Heart right ventricle (tissue), 16 donors: Measurements from ENCODE around the gene SERTAD2. TPM values are rescaled to one million over a fixed set of nuclear protein-coding genes. Genes with fewer than 3 reads are reported as not detected.

ENCODE experiments used
- ATAC-seq, 8 donors: fragments of 200-7000 bp; cut with Tn5 transposase; one replicate each; pipeline ENCODE4 v1.9.1; 2020; ENCODE audit warnings: mild to moderate bottlenecking in 8 of 8, moderate library complexity in 8 of 8, moderate number of reproducible peaks in 1 of 8
- DNase-seq, 2 donors: peaks; one replicate each; pipeline ENCODE4 v3.0.0-alpha.2; 2020
- H3K27ac ChIP-seq, 10 donors: fragments of 200-600 bp; sonication (generic) in 2 of 10; one replicate each; pipeline versions ENCODE4 v1.5.0 to v1.8.0; 2020 to 2022; ENCODE audit warnings: mild to moderate bottlenecking in 3 of 10
- H3K27me3 ChIP-seq, 7 donors: fragments of 200-600 bp; one replicate each; pipeline ENCODE4 v1.8.0; 2021 to 2022; ENCODE audit warnings: mild to moderate bottlenecking in 2 of 7
- H3K36me3 ChIP-seq, 9 donors: fragments of 200-600 bp; sonication (generic) in 1 of 9; one replicate each; pipeline versions ENCODE4 v1.5.0 to v1.8.0; 2020 to 2022; ENCODE audit warnings: mild to moderate bottlenecking in 2 of 9
- H3K4me1 ChIP-seq, 9 donors: fragments of 200-600 bp; sonication (generic) in 1 of 9; one replicate each; pipeline versions ENCODE4 v1.5.0 to v1.8.0; 2020 to 2022; ENCODE audit warnings: mild to moderate bottlenecking in 4 of 9
- H3K4me3 ChIP-seq, 10 donors: fragments of 200-600 bp; sonication (generic) in 2 of 10; one replicate each; pipeline versions ENCODE4 v1.5.0 to v1.8.0; 2020 to 2022; ENCODE audit warnings: mild to moderate bottlenecking in 7 of 10, moderate library complexity in 2 of 10
- H3K9me3 ChIP-seq, 11 donors: fragments of 200-600 bp in 10 of 11; sonication (generic) in 2 of 11; one replicate each; pipeline versions ENCODE4 v1.5.0 to v1.8.0; 2013 to 2022; ENCODE audit warnings: mild to moderate bottlenecking in 2 of 11, control low read depth in 1 of 11, moderate library complexity in 1 of 11
- WGBS, 2 donors: extraction: QIAGEN DNeasy Blood & Tissue Kit; methylation state at CpG; one replicate each; pipeline ENCODE4 v1.1.7; 2013; ENCODE audit warnings: inconsistent platforms in 1 of 2; 5-methylcytosine and 5-hydroxymethylcytosine counted together
- intact Hi-C, 10 donors: fragments of 100-400 bp; cut with DNase I; formaldehyde crosslinking; loops; one replicate each; pipeline versions ENCODE4 v1.11.1 to v1.14.2; 2022
- polyA plus RNA-seq, 2 donors: library from polyadenylated mRNA; stranded (reverse); fragments of 200-250 nt; gene quantifications; one replicate each; pipeline ENCODE4 v1.2.3, GENCODE V29; 2013
- total RNA-seq, 10 donors: library from RNA; stranded (reverse); fragmentation: NEBNext Ultra II Directional in 3 of 10; extraction: Animal tissue kit (Norgen Biotek cat#: 25700) in 3 of 10; gene quantifications; one replicate each; pipeline versions ENCODE4 v1.2.1 to v1.2.4, GENCODE V29; 2021 to 2023
- TF ChIP-seq, protein P1 (sequence below), 9 donors: fragments of 200-600 bp; sonication (generic) in 2 of 9; IDR thresholded peaks; one replicate each; pipeline versions ENCODE4 v1.5.0 to v1.8.0; 2021 to 2022; ENCODE audit warnings: antibody characterized with exemption in 9 of 9, mild to moderate bottlenecking in 5 of 9, moderate library complexity in 1 of 9
- donor health status: Arrhythmogenic right ventricular cardiomyopathy.
- donor health status: ischemic (EF 13 %, LVEDD 7.1; RV severe dilation, severe dysfunction).
- donor health status: healthy with polysubstance abuse.
- donor health status: DM: no; HTN: yes; CAD: no.
- donor health status: DM: no; HTN: no; CAD: no.
- donor health status: ischemic (EF 25% LVEDD 6.9; RV normal size, moderate dysfunction).
- donor health status: ischemic (EF 25% LVEDD 5.7; RV mildly dilated, moderate dysfunction).
- donor health status: healthy.
- donor health status: DM: yes; HTN: yes; CAD: no.
- donor health status: Ischemic cardiomyopathy.
- donor health status: ischemic (EF 35%, LVEDD 5.7; RV mildly dilated, moderate dysfunction).
- donor health status: nonischemic (EF 11% LVEDD 7.7; RV severe dilation, severe dysfunction).
- donor health status: DM: yes; HTN: yes; CAD: no.
- donor health status: PGD.
- donor health status: ischemic (EF 29% LVEDD 5.4; RV normal size, mild dysfunction).
- donor health status: nonischemic (EF 23%, LVEDD 6.1; RV moderate dilation, normal function).

Gene SERTAD2
- total and polyA plus RNA-seq, 12 donors = 5.6 to 20.9 (median 16.0) TPM

DNA sequence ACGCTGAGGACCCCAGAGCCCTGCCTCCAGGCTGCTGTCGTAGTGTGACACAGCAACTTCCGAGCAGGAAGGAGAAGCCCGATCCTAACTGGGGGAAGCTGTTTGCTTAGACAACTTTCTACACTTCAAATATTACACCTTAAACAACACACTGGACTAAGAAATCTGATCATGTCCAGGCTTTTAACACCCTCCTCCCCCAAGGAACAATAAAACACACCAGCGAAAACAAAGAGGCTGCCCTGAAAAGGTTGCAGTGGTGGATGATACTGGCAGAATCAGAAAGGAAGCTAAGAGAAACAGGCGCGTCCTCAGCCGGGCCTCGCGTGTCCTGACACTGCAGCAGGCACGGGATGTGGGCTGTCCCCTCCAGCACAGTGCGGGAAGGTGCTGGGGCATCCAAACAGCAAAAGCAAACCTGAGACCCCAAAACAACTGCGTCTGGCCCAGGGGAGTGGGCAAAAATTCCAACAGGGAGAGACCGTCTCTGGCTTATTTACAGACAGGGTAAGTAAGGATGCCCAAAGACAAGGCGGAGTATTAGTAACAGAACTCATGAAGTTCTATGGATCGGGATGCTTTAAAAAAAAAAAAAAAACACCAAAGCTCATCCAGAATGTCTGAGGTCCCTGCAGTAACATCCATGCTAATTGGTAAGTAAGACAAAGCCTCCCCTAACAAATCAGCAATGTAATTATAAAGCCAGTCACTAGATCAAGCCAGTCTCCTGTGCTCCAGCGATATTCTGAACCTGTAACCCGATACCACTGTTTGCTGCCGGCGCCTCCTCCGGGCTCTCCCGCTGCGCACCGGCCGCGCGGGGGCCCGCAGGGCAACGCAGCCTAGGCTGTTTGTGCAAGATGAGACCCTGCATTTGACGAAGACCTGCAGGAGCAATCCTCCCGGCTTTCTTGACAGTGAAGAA is 9.0 kb downstream of the SERTAD2 start:
- peak; percentile 76 to 87 for DNase-seq
- Histone ChIP-seq H3K9me3 (no peaks in the 10 kb centered on the region), H3K36me3 (no peaks in the 10 kb centered on the region), H3K4me3 (peak overlapping the region; percentile 41 to 61 (median 55)), H3K4me1 (peaks cover 0 to 91% (median 71%) of the 10 kb centered on the region in 9 donors), H3K27me3 (no peaks in the 10 kb centered on the region), H3K27ac (peak overlapping the region; percentile 83 to 96 (median 93))
- TF ChIP-seq, protein P1, sequence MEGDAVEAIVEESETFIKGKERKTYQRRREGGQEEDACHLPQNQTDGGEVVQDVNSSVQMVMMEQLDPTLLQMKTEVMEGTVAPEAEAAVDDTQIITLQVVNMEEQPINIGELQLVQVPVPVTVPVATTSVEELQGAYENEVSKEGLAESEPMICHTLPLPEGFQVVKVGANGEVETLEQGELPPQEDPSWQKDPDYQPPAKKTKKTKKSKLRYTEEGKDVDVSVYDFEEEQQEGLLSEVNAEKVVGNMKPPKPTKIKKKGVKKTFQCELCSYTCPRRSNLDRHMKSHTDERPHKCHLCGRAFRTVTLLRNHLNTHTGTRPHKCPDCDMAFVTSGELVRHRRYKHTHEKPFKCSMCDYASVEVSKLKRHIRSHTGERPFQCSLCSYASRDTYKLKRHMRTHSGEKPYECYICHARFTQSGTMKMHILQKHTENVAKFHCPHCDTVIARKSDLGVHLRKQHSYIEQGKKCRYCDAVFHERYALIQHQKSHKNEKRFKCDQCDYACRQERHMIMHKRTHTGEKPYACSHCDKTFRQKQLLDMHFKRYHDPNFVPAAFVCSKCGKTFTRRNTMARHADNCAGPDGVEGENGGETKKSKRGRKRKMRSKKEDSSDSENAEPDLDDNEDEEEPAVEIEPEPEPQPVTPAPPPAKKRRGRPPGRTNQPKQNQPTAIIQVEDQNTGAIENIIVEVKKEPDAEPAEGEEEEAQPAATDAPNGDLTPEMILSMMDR (IDR thresholded peaks at IDR 0.05) = peak in 5 of 9 donors; percentile 10 to 40 (median 23)
- peak; percentile 91 to 95 (median 93) for ATAC-seq
- intact Hi-C loops = loop anchor here in 9 of 10 donors (2.0 to 10.0 kb wide), 10 partner anchors 36 to 223 kb away; partner anchors contain the start of gene AFTPH (in 2 of the 9)
- 1% methylated on average over 31 of the region's 31 CpGs for WGBS, 2 donors

DNA sequence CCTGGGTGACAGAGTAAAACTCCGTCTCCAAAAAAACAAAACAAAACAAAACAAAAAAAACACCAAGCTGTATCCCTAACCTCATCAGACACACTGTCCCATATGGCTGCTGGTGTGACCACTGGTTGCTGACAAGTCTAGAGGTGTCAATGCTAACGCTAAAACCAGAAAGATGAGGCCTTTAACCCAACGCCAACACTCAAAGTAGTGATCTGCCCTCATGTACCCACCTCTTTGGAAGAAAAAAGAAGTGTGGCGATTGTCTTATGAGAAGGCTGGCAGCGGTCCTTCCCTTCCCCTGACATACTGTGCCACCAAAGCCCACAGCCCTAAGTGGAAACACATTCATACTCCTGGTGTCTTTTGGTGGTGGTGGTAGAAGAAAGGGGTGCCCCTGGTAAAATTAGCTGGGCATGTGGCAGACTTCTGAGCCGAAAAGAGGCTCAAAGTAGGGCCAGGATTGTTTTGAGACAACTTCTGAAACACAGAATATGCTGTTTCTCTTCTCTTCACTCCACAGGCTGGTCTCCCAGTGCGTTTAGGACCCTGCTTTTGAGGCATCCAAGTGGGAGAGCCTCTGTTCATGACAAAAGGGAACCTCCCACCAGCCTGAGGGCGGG is 9.8 kb downstream of the SERTAD2 start:
- Histone ChIP-seq H3K9me3 (no peaks in the 10 kb centered on the region), H3K4me3 (peak overlapping the region in 8 of 10 donors; percentile 46 to 61 (median 58)), H3K36me3 (no peaks in the 10 kb centered on the region), H3K27me3 (no peaks in the 10 kb centered on the region), H3K27ac (peak overlapping the region; percentile 83 to 96 (median 93)), H3K4me1 (peaks cover 0 to 91% (median 66%) of the 10 kb centered on the region in 9 donors)
- no peak for DNase-seq
- TF ChIP-seq, protein P1 (IDR thresholded peaks at IDR 0.05) = no peak
- intact Hi-C loops = loop anchor here in 6 of 10 donors (2.0 to 10.0 kb wide), 6 partner anchors 35 to 221 kb away; partner anchors contain the start of gene AFTPH (in 2 of the 6)
- no peak for ATAC-seq
- 48 to 49% methylated on average over 8 of the region's 8 CpGs for WGBS, 2 donors

DNA sequence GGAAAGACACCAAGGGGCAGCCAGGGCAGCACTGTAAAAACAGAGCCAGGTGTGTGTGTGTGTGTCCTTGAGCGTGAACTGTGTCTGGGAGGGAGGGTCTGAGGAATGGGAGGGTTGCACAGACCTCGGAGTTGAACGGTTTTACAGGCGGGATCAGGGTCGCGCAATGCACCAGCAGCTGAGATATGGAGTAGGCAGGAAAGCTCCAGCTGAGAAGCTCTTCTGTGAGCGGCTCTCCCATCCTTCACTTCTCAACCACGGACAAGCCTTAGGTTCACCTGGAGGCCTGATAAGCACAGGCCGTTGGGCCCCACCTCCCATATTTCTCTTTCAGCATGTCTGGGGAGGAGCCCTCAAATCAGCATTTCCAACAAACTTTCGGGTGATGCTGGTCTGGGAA is 12.1 kb downstream of the SERTAD2 start:
- no peaks in the 10 kb centered on the region for H3K9me3 ChIP-seq
- intact Hi-C loops = loop anchor here in 5 of 10 donors (5.0 to 10.0 kb wide), 3 partner anchors 34 to 193 kb away; partner anchors contain the start of gene AFTPH (in 2 of the 5)
- WGBS, 2 donors = 77 to 85% methylated on average over 10 of the region's 10 CpGs
- H3K4me1 ChIP-seq = peaks cover 0 to 93% (median 71%) of the 10 kb centered on the region in 9 donors
- ATAC-seq (no peak), DNase-seq (no peak)
- no peak overlapping the region for H3K4me3 ChIP-seq
- peak overlapping the region in 1 of 10 donors; percentile 5 for H3K27ac ChIP-seq
- TF ChIP-seq, protein P1 (IDR thresholded peaks at IDR 0.05) = no peak
- H3K36me3 ChIP-seq = peaks cover 0 to 2% (median 0%) of the 10 kb centered on the region in 9 donors
- no peaks in the 10 kb centered on the region for H3K27me3 ChIP-seq
